ENCODE measurements around the gene SYT2. TPM values are rescaled to one million over a fixed set of nuclear protein-coding genes. Genes with fewer than 3 reads are reported as not detected.

Gene SYT2
- total and polyA plus RNA-seq, 9 of the 15 experiments (the other 6 are each of a cell fraction or from before 2014, with no cell fraction given): not detected

GRCh38 chr1:202624781-202625108 lies 85.5 kb downstream of the SYT2 start (continued):
- no peak for TF ChIP-seq FOXA3 (CRISPR knock-in tag; conservative IDR thresholded peaks at IDR 0.05 in 1 of 2, IDR thresholded peaks at IDR 0.05 in 1 of 2)
- TF ChIP-seq ZNF174 (CRISPR knock-in tag; IDR thresholded peaks at IDR 0.05): no peak
- no peak for TF ChIP-seq ELF1 (tag; IDR thresholded peaks at IDR 0.05)

DNA sequence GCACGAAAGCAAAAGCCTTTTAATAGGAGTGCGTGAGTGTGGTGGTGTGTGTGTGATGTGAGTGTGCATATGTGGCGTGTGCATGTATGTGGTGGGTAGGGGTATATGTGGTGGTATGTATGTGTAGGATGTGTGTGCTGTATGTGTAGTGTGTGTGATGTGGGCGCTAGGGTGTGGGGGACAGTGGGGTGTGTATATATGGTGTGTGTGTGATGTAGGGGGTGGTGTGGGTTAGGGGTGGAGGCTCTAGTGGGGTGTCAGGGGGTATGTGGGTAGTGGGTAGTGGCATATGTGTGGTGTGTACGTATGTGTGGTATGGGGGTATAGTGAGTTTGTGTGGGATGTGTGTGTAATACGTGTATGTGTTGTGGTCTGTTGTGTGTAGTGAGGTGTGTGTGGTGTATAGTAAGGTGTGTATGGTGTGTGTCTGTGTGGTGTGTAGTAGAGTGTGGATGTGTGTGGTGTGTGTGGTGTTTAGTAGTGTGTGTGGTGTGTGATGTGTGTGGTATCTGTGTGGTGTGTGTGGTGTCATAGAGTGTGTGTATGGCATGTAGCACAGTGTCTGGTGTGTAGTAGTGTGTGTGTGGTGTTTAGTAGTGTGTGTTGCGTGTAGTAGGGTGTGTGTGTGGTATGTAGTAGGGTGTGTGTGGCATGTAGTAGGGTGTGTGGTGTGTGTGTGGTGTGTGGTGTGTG lies 86.0 kb downstream of the SYT2 start:
- in situ Hi-C loops (cut with MboI): loop anchor here (10.0 kb wide), 1 partner anchor 931 kb away; no protein-coding TSS in a partner anchor
- 0 out of 2 replicates have a peak overlapping the region, but pooled peaks have one; percentile 41 for H2AFZ ChIP-seq (ENCODE audit: low read depth, low read length)
- TF ChIP-seq MYBL2 (IDR thresholded peaks at IDR 0.05; ENCODE audit: low read depth): peak; percentile 33; the same call in 1 of the 2 replicates
- TF ChIP-seq MYBL2 (CRISPR knock-in tag; IDR thresholded peaks at IDR 0.05; ENCODE audit: borderline replicate concordance): no peak
- no peak for TF ChIP-seq CBX8 (IDR thresholded peaks at IDR 0.05; ENCODE audit: borderline replicate concordance, extremely low read depth, low read depth, low read length, poor library complexity, severe bottlenecking)
- no peak for TF ChIP-seq ZSCAN29 (IDR thresholded peaks at IDR 0.05)
- TF ChIP-seq, protein P1, sequence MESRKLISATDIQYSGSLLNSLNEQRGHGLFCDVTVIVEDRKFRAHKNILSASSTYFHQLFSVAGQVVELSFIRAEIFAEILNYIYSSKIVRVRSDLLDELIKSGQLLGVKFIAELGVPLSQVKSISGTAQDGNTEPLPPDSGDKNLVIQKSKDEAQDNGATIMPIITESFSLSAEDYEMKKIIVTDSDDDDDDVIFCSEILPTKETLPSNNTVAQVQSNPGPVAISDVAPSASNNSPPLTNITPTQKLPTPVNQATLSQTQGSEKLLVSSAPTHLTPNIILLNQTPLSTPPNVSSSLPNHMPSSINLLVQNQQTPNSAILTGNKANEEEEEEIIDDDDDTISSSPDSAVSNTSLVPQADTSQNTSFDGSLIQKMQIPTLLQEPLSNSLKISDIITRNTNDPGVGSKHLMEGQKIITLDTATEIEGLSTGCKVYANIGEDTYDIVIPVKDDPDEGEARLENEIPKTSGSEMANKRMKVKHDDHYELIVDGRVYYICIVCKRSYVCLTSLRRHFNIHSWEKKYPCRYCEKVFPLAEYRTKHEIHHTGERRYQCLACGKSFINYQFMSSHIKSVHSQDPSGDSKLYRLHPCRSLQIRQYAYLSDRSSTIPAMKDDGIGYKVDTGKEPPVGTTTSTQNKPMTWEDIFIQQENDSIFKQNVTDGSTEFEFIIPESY (CRISPR knock-in tag; IDR thresholded peaks at IDR 0.05): no peak
- no peak for TF ChIP-seq CBX1 (IDR thresholded peaks at IDR 0.05; ENCODE audit: low read depth)
- peak in 1 of 2 experiments; percentile 46; a peak in 1 of 4 replicates for TF ChIP-seq MLLT1 (IDR thresholded peaks at IDR 0.05)
- TF ChIP-seq GABPB2 (CRISPR knock-in tag; conservative IDR thresholded peaks at IDR 0.05): no peak
- TF ChIP-seq ZEB2 (IDR thresholded peaks at IDR 0.05): no peak
- TF ChIP-seq ZNF644 (tag; IDR thresholded peaks at IDR 0.05; ENCODE audit: low read depth): no peak
- no peak for TF ChIP-seq THAP7 (CRISPR knock-in tag; IDR thresholded peaks at IDR 0.05)
- TF ChIP-seq, protein P2, sequence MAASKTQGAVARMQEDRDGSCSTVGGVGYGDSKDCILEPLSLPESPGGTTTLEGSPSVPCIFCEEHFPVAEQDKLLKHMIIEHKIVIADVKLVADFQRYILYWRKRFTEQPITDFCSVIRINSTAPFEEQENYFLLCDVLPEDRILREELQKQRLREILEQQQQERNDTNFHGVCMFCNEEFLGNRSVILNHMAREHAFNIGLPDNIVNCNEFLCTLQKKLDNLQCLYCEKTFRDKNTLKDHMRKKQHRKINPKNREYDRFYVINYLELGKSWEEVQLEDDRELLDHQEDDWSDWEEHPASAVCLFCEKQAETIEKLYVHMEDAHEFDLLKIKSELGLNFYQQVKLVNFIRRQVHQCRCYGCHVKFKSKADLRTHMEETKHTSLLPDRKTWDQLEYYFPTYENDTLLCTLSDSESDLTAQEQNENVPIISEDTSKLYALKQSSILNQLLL (CRISPR knock-in tag; IDR thresholded peaks at IDR 0.05; ENCODE audit: borderline replicate concordance): no peak

More for the DNA sequence above, 86.0 kb downstream of the SYT2 start:
- Histone ChIP-seq H3K9ac (ENCODE audit: insufficient read depth in 1 of 2, low read depth in 2 of 2, low read length in 2 of 2) (no peak overlapping the region; a peak in 1 of 4 replicates), H3K4me2 (ENCODE audit: insufficient read depth, low read length) (no peak overlapping the region), H3K36me3 (ENCODE audit: control insufficient read depth, insufficient read depth, low read length) (no peaks in the 10 kb centered on the region; the same call in 2 of the 3 replicates), H3K4me3 (no peak overlapping the region), H3K9me1 (ENCODE audit: control insufficient read depth, insufficient read depth, low read length) (peaks cover 6% of the 10 kb centered on the region), H3K4me1 (replicated peaks in 1 of 2; ENCODE audit: control insufficient read depth in 2 of 2, insufficient read depth in 2 of 2, low read length in 2 of 2) (peaks cover 0 to 16% of the 10 kb centered on the region in 2 experiments; a peak in 3 of 5 replicates), H3K79me2 (ENCODE audit: control insufficient read depth, insufficient read depth, low read length) (no peaks in the 10 kb centered on the region), H4K20me1 (replicated peaks; ENCODE audit: control insufficient read depth, insufficient read depth, low read length) (peaks cover 10% of the 10 kb centered on the region), H3K27ac (ENCODE audit: extremely low read depth, low read depth, low read length) (no peak overlapping the region; the same call in 2 of the 3 replicates), H3K9me3 (replicated peaks; ENCODE audit: control insufficient read depth, insufficient read depth, low read depth, low read length) (no peaks in the 10 kb centered on the region), H3K27me3 (ENCODE audit: control insufficient read depth in 2 of 2, insufficient read depth in 2 of 2, low read length in 2 of 2) (peaks cover 9 to 39% of the 10 kb centered on the region in 2 experiments; a peak in 4 of 5 replicates)
- no TSS peak for BruUV-seq (replicated peaks)
- ChIA-PET POLR2A (no interaction called here), CTCF (ENCODE audit: low intra/inter-chr PET ratio) (interaction anchor here (0.5 to 1.3 kb wide), 2 partner anchors 69 to 432 kb away, joined by 4 to 6 read pairs; no protein-coding TSS in a partner anchor)
- no peak for DNase-seq (ENCODE audit: extremely low read depth in 1 of 4, low spot score in 3 of 4)
- FAIRE-seq: no peak
- ATAC-seq: no peak
- 62% methylated on average over 7 of the region's 7 CpGs for WGBS (ENCODE audit: insufficient coverage, low coverage, missing lambda C conversion rate)
- intact Hi-C loops (cut with micrococcal nuclease): no loop called here
